PC-3 (cell line): ENCODE results near the gene TMEM143. TPM values are rescaled to one million over a fixed set of nuclear protein-coding genes. Genes with fewer than 3 reads are reported as not detected.

Experiments
- ATAC-seq: fragments of 200-7000 bp; cut with Tn5 transposase; 2 replicates; pipeline ENCODE4 v1.9.1; 2020; ENCODE audit warnings: mild to moderate bottlenecking, moderate library complexity
- BruUV-seq: library from RNA; stranded (reverse); fragments of 400-500 nt; replicated peaks from 2 replicates; lab custom pipeline; 2021; lab: Mats Ljungman, UMichigan
- CTCF ChIA-PET: fragments of 300-600 bp; sonication (Branson Sonifier 250); formaldehyde crosslinking; loops from one replicate; lab custom pipeline; 2022; ENCODE audit warnings: antibody characterized with exemption; lab: Charles Lee
- POLR2A ChIA-PET: fragments of 300-600 bp; sonication (Branson Sonifier 250); formaldehyde crosslinking; loops from one replicate; lab custom pipeline; 2022; ENCODE audit warnings: antibody characterized with exemption; ENCODE audit not compliant: unreplicated experiment; lab: Charles Lee
- DNase-seq: peaks from one replicate; pipeline ENCODE4 v3.0.0-alpha.2; 2015
- H2AFZ ChIP-seq: fragments of 300-600 bp; sonication (generic); 2 replicates; pipeline ENCODE4 v1.6.0; 2016; ENCODE audit warnings: antibody characterized with exemption, low read length
- H3F3A ChIP-seq: fragments of 300-600 bp; sonication (generic); one replicate; pipeline ENCODE4 v1.6.0; 2017; ENCODE audit warnings: antibody characterized with exemption, low read length, control low read depth, mild to moderate bottlenecking; ENCODE audit not compliant: unreplicated experiment
- H3K27ac ChIP-seq: fragments of 300-600 bp; sonication (generic); 2 replicates; pipeline ENCODE4 v1.5.1; 2016; ENCODE audit warnings: mild to moderate bottlenecking, low read length
- H3K27me3 ChIP-seq: fragments of 300-600 bp; sonication (generic); 2 replicates; pipeline ENCODE4 v1.6.1; 2016; ENCODE audit warnings: low read length, mixed read lengths
- H3K36me3 ChIP-seq: fragments of 300-600 bp; sonication (generic); 2 replicates; pipeline ENCODE4 v1.6.1; 2016; ENCODE audit warnings: low read depth, mixed run types, low read length, mixed read lengths
- H3K4me1 ChIP-seq: fragments of 300-600 bp; sonication (generic); 2 replicates; pipeline ENCODE4 v1.5.1; 2016; ENCODE audit warnings: low read length; ENCODE audit not compliant: insufficient read depth
- H3K4me2 ChIP-seq: fragments of 300-600 bp; sonication (generic); 2 replicates; pipeline ENCODE4 v1.6.0; 2016; ENCODE audit warnings: low read length
- H3K4me3 ChIP-seq: fragments of 300-600 bp; sonication (generic); 2 replicates; pipeline ENCODE4 v1.5.1; 2016; ENCODE audit warnings: mild to moderate bottlenecking, low read length, mixed read lengths
- H3K79me2 ChIP-seq: fragments of 300-600 bp; sonication (generic); 2 replicates; pipeline ENCODE4 v1.6.1; 2017; ENCODE audit warnings: low read length, mixed read lengths
- H3K9ac ChIP-seq: fragments of 300-600 bp; sonication (generic); 2 replicates; pipeline ENCODE4 v1.6.0; 2016; ENCODE audit warnings: mild to moderate bottlenecking, low read length
- H3K9me2 ChIP-seq: fragments of 300-600 bp; sonication (generic); replicated peaks from 2 replicates; pipeline ENCODE4 v1.6.1; 2016; ENCODE audit warnings: mixed run types, low read length, mixed read lengths
- H3K9me3 ChIP-seq: fragments of 300-600 bp; sonication (generic); 2 replicates; pipeline ENCODE4 v1.6.1; 2016; ENCODE audit warnings: low read length, mixed read lengths
- H4K20me1 ChIP-seq: fragments of 300-600 bp; sonication (generic); 2 replicates; pipeline ENCODE4 v1.6.1; 2016; ENCODE audit warnings: low read length, mixed read lengths
- EZH2 ChIP-seq: fragments of 300-600 bp; sonication (generic); IDR thresholded peaks from one replicate; pipeline ENCODE4 v1.6.1; 2017; ENCODE audit warnings: antibody characterized with exemption, mild to moderate bottlenecking, low read length; ENCODE audit not compliant: unreplicated experiment
- EZH2phosphoT487 ChIP-seq: fragments of 300-600 bp; sonication (generic); IDR thresholded peaks from 2 replicates; pipeline ENCODE4 v1.6.1; 2018; ENCODE audit warnings: mild to moderate bottlenecking, antibody characterized with exemption, low read length, borderline replicate concordance
- intact Hi-C: fragments of 100-400 bp; cut with micrococcal nuclease; formaldehyde crosslinking; loops from 2 replicates; pipeline ENCODE4 v1.9.0; 2023
- total RNA-seq: library from RNA; depleted of rRNA; stranded (reverse); fragments of >200 nt; gene quantifications from 2 replicates; pipeline ENCODE4 v1.2.3, GENCODE V29; 2014
- TF ChIP-seq, protein P1 (sequence below): fragments of 300-600 bp; sonication (generic); conservative IDR thresholded peaks from 2 replicates; pipeline ENCODE4 v1.5.1; 2017; ENCODE audit warnings: antibody characterized with exemption, low read depth, mild to moderate bottlenecking, low read length

The TMEM143 gene
- total RNA-seq, 1 experiment from 2014 or later: 7.1 TPM

DNA sequence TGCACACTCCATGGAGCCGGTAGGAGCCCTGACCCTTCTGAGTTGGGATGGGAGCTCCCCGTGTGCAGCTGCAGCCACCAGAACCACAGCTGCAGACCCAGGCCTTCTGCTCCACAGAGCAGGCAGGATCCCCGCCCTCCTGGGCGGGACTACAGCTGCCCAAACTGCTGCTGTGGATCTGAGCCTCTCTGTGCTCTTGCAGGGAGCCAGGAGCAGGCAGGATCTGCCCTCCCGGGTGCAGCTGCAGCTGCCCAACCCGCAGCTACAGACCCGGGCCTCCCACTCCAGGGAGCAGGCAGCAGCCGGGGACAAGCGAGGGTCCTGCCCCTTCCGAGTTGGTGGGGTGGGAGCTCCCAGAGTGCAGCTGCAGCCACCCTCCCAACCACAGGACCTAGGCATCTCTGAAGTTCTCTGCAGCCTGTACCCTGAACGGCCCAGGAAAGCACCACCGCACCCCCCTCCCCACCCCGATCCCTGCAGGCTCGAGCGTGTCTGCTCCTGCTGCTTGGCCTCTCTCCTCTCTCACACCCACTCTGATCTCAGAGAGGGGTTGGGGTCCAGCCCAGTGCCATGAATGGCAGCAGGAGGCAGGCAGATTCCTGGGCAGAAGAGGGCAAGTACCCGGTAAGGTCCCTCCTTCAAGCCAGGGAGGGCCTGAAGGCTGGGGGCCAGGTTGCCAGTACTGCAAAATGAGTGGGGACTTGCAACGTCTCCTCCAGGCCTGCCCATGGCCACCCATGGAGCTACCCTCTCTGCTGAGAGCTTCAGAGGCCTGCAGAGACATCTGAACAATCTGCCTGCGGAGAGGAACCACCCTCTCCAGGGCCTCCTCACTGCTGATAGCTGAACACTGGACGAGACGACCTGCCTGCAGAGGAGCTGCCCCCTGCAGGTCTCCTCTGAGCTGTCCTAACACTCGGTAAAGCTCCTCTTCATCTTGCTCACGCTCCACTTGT, 54.8 kb downstream of the TMEM143 start:
- H3K27me3 ChIP-seq: no peaks in the 10 kb centered on the region
- H3K4me2 ChIP-seq: no peak overlapping the region
- intact Hi-C loops: no loop called here
- no peaks in the 10 kb centered on the region for H3K9me2 ChIP-seq
- no peaks in the 10 kb centered on the region for H3K9me3 ChIP-seq
- ATAC-seq: no peak
- no peak overlapping the region for H3K27ac ChIP-seq
- no peaks in the 10 kb centered on the region for H4K20me1 ChIP-seq
- no peak for DNase-seq
- H3K9ac ChIP-seq: no peak overlapping the region
- TF ChIP-seq EZH2: no peak
- TF ChIP-seq, protein P1, sequence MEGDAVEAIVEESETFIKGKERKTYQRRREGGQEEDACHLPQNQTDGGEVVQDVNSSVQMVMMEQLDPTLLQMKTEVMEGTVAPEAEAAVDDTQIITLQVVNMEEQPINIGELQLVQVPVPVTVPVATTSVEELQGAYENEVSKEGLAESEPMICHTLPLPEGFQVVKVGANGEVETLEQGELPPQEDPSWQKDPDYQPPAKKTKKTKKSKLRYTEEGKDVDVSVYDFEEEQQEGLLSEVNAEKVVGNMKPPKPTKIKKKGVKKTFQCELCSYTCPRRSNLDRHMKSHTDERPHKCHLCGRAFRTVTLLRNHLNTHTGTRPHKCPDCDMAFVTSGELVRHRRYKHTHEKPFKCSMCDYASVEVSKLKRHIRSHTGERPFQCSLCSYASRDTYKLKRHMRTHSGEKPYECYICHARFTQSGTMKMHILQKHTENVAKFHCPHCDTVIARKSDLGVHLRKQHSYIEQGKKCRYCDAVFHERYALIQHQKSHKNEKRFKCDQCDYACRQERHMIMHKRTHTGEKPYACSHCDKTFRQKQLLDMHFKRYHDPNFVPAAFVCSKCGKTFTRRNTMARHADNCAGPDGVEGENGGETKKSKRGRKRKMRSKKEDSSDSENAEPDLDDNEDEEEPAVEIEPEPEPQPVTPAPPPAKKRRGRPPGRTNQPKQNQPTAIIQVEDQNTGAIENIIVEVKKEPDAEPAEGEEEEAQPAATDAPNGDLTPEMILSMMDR: peak; percentile 15; the same call in 1 of the 2 replicates
- TF ChIP-seq EZH2phosphoT487: no peak
- H3K4me3 ChIP-seq: no peak overlapping the region
- no peaks in the 10 kb centered on the region for H3K36me3 ChIP-seq
- H3K4me1 ChIP-seq: no peaks in the 10 kb centered on the region
- no peak overlapping the region for H2AFZ ChIP-seq
- CTCF ChIA-PET: no interaction called here
- no TSS peak for BruUV-seq
- no peaks in the 10 kb centered on the region for H3F3A ChIP-seq
- H3K79me2 ChIP-seq: no peaks in the 10 kb centered on the region
- POLR2A ChIA-PET: no interaction called here

DNA sequence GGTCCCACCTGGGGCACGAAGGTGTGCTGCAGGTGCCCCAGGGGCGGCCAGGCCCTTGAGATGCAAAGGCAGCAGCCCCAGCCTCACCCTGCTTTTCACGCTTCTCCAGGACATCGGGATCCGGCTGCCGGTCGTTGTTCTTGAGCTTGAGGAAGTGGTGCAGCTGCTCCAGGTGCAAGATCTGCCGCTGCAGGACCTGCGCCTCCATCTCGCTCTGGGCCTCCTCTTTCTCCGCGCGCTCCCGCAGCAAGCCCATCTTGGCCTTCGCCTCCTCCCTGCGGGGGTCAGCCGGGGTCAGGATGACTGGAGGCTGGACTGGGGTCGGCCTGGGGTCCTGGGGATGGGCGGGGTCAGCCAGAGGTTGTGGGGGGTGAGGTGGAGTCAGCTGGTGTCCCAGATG, 59.9 kb downstream of the TMEM143 start:
- no peaks in the 10 kb centered on the region for H3K9me2 ChIP-seq
- no peak for ATAC-seq
- no peaks in the 10 kb centered on the region for H3K4me1 ChIP-seq
- DNase-seq: no peak
- H3K4me3 ChIP-seq: no peak overlapping the region
- H3K36me3 ChIP-seq: no peaks in the 10 kb centered on the region
- no peaks in the 10 kb centered on the region for H3K79me2 ChIP-seq
- TF ChIP-seq EZH2phosphoT487 (no peak), EZH2 (no peak)
- TF ChIP-seq, protein P1: no peak
- intact Hi-C loops: no loop called here
- no peak overlapping the region for H3K27ac ChIP-seq
- no peak overlapping the region for H2AFZ ChIP-seq
- CTCF ChIA-PET: no interaction called here
- no peak overlapping the region for H3K4me2 ChIP-seq
- H3K9me3 ChIP-seq: no peaks in the 10 kb centered on the region
- POLR2A ChIA-PET: no interaction called here
- no peaks in the 10 kb centered on the region for H3F3A ChIP-seq
- H3K9ac ChIP-seq: no peak overlapping the region
- no peaks in the 10 kb centered on the region for H3K27me3 ChIP-seq
- no peaks in the 10 kb centered on the region for H4K20me1 ChIP-seq
- no TSS peak for BruUV-seq

DNA sequence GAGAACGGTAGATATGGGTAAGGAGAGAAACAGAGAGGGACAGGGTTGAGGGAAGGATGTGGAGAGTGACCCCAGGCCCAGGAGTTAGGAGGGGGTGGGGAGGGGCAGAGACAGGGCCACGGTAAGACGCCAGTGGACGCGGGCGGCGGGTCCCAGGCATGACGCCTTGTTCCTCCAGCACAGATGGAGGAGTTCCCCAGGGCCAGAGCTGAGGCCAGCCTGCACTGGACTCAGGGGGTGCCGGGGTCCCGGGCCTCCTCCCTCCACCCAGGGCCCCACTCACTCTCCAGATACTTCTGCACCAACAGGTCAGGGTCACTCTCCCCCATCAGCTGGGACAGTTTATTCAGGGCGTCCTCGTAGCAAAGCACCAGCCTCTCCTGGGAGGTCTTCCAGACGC, 60.4 kb downstream of the TMEM143 start:
- BruUV-seq: no TSS peak
- Histone ChIP-seq H3K4me2 (no peak overlapping the region), H3K4me3 (no peak overlapping the region), H3K4me1 (no peaks in the 10 kb centered on the region), H3K27ac (no peak overlapping the region), H3K27me3 (no peaks in the 10 kb centered on the region), H3F3A (no peaks in the 10 kb centered on the region), H2AFZ (no peak overlapping the region), H3K79me2 (no peaks in the 10 kb centered on the region), H3K9me3 (no peaks in the 10 kb centered on the region), H4K20me1 (no peaks in the 10 kb centered on the region), H3K9ac (no peak overlapping the region), H3K9me2 (no peaks in the 10 kb centered on the region), H3K36me3 (no peaks in the 10 kb centered on the region)
- no peak for ATAC-seq
- POLR2A ChIA-PET: no interaction called here
- intact Hi-C loops: no loop called here
- TF ChIP-seq EZH2: no peak
- TF ChIP-seq, protein P1: no peak
- DNase-seq: no peak
- CTCF ChIA-PET: no interaction called here
